ENCODE measurements around the gene SVEP1.

Gene SVEP1

GRCh38 chr9:110599468-110599867 lies 19.9 kb upstream of the SVEP1 start:
- TF ChIP-seq CTCF (IDR thresholded peaks at IDR 0.05; ENCODE audit: low read length, missing control alignments) = no peak
- no peak overlapping the region for H3K4me3 ChIP-seq (replicated peaks; ENCODE audit: low read depth, low read length)
- DNase-seq (ENCODE audit: low read depth) = peak; percentile 56

- DNase-seq (ENCODE audit: low read depth) = no peak
- H3K4me3 ChIP-seq (replicated peaks; ENCODE audit: low read depth, low read length) = no peak overlapping the region
- TF ChIP-seq CTCF (IDR thresholded peaks at IDR 0.05; ENCODE audit: low read length, missing control alignments) = no peak
Observed at GRCh38 chr9:110592044-110592830, 12.7 kb upstream of the SVEP1 start.

- DNase-seq (ENCODE audit: low read depth) = peak; percentile 35
- no peak for TF ChIP-seq CTCF (IDR thresholded peaks at IDR 0.05; ENCODE audit: low read length, missing control alignments)
- no peak overlapping the region for H3K4me3 ChIP-seq (replicated peaks; ENCODE audit: low read depth, low read length)
Observed at GRCh38 chr9:110591526-110591925, 12.0 kb upstream of the SVEP1 start.

GRCh38 chr9:110590816-110591215 lies 11.3 kb upstream of the SVEP1 start:
- no peak for DNase-seq (ENCODE audit: low read depth)
- H3K4me3 ChIP-seq (replicated peaks; ENCODE audit: low read depth, low read length) = no peak overlapping the region
- TF ChIP-seq CTCF (IDR thresholded peaks at IDR 0.05; ENCODE audit: low read length, missing control alignments) = no peak

- H3K4me3 ChIP-seq (replicated peaks; ENCODE audit: low read depth, low read length) = no peak overlapping the region
- no peak for TF ChIP-seq CTCF (IDR thresholded peaks at IDR 0.05; ENCODE audit: low read length, missing control alignments)
- no peak for DNase-seq (ENCODE audit: low read depth)
Observed at GRCh38 chr9:110588296-110588695, 8.8 kb upstream of the SVEP1 start.

GRCh38 chr9:110583237-110583636 lies 3.7 kb upstream of the SVEP1 start:
- H3K4me3 ChIP-seq (replicated peaks; ENCODE audit: low read depth, low read length) = no peak overlapping the region
- peak; percentile 67 for DNase-seq (ENCODE audit: low read depth)
- peak; percentile 15 for TF ChIP-seq CTCF (IDR thresholded peaks at IDR 0.05; ENCODE audit: low read length, missing control alignments)

- TF ChIP-seq CTCF (IDR thresholded peaks at IDR 0.05; ENCODE audit: low read length, missing control alignments) = no peak
- H3K4me3 ChIP-seq (replicated peaks; ENCODE audit: low read depth, low read length) = no peak overlapping the region
- no peak for DNase-seq (ENCODE audit: low read depth)
Observed at GRCh38 chr9:110582156-110582555, 2.6 kb upstream of the SVEP1 start.
